Fibroblast of skin of back (primary cell): Measurements from ENCODE around the gene LMO7.

Experiments used
- DNase-seq: peaks from one replicate; pipeline ENCODE4 v3.0.0-alpha.2; 2013

LMO7 gene

DNA sequence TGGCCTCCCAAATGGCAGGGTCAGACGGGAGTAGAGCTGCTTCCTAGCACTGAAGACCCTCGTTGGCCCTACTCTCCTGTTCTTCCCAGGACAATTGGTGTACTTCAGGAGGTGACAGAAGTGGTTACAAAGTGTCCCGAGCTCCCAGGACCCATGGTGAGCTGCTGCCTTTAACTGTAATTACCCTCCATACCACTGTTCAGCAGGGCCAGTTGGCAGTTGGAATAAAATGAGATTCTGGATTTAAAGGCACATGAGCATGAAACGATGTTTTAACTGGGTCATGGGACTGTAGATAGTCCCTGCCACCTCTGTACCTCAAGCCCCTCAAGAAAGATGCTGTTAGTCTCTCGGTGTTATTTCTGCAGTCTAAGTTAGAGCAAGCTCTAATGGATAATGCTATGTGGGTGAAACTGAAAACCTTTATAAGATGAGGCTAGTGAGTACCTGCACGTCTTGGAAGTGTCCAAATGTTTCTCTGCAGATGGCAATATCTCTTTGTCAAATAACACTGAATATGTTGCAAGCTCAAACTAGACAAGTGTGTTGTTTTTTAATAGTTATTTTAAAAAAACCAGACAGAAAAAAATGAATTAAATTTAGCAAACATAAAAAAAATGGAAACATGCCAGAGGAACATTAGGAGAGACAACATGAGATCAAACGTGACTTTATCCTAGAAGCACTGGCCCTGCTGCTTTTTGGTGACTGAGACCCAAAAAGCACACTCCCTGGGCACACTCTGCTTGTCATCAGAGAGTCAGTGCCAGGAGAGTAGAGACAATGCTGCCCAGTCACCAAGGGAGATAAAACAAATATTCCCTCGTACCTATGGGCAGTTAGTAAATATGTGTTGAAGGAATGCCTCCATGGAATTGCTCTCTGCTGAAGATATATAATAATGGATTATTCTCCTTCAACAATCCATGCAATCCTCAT lies 266.3 kb downstream of the LMO7 start:
- no peak for DNase-seq

GRCh38 chr13:75904012-75904411 lies 267.9 kb downstream of the LMO7 start:
- DNase-seq, result no peak

DNA sequence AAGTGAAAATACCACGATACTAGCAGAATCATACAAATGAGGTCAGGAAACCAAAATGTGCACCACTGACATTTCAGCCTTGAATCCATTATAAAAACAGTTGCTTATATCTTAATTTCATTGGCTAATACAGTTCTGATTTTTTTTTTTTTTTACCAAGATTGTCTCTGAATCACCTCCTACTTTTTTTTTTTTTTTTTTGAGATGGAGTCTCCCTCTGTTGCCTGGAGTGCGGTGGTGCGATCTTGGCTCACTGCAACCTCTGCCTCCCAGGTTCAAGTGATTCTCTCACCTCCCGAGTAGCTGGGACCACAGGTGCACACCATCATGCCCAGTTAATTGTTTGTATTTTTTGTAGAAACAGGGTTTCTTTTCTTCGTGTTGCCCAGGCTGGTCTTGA lies 270.2 kb downstream of the LMO7 start:
- no peak for DNase-seq

GRCh38 chr13:75907044-75907443 lies 270.9 kb downstream of the LMO7 start:
- no peak for DNase-seq

DNA sequence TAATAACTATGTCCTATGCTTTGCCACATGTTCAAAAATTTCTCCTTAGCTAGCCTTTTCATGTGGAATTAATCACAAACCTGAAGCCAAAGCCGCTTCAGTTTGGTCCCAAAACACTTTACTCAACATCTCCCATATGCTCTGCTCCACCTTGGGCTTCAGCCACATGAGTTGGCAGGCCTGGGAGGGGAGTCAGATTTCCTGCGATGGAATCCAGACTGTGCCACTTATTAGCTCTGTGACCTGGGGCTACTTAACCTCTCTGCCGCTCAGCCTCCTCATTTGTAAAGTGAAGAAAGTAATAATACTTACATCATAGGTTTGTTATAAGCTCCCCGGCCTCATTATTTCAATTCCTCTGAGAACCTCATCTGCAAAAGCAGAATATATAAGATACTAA lies 272.0 kb downstream of the LMO7 start:
- DNase-seq, result no peak
